ENCODE measurements around the gene DBN1.
"Not testable (repeated sequence)": the region's sequence is repeated elsewhere in the genome, so short reads cannot be mapped to it uniquely, and the experiment has no call there.

DBN1 gene

DNA sequence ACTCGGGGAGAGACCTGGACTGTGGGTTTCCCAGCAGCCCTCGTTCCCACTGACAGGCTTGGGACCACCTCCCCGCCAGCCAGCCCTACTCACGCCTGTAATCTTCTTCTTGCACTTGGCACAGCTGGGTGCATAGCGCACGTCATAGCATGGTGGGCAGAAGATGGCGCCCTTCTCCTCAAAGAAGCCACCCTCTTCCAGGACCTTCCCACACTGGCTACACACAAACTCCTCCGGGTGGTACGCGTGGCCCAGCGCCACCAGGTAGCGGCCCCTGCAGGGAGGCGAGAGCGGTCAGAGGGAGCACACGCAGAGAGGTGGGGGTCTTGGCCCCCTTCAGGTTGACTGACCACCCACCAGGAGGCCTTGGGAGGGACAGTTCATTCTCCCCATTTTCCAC, 14.5 kb upstream of the DBN1 start:
- no peak for DNase-seq (ENCODE audit: low spot score)
- ChIA-PET POLR2A (ENCODE audit: low non-redundant PET) (no interaction called here), CTCF (interaction anchor here (1.1 kb wide), 1 partner anchor 84 kb away, joined by 5 read pairs; no protein-coding TSS in a partner anchor)
- peak overlapping the region; percentile 96 for H3K27ac ChIP-seq
- TF ChIP-seq CTCF (conservative IDR thresholded peaks at IDR 0.05; ENCODE audit: low read depth) = no peak

GRCh38 chr5:177487144-177487543, 13.7 kb upstream of the DBN1 start:
- ChIA-PET POLR2A (ENCODE audit: low non-redundant PET) (no interaction called here), CTCF (no interaction called here)
- TF ChIP-seq CTCF (conservative IDR thresholded peaks at IDR 0.05; ENCODE audit: low read depth) = no peak
- peak overlapping the region; percentile 96 for H3K27ac ChIP-seq
- no peak for DNase-seq (ENCODE audit: low spot score)

DNA sequence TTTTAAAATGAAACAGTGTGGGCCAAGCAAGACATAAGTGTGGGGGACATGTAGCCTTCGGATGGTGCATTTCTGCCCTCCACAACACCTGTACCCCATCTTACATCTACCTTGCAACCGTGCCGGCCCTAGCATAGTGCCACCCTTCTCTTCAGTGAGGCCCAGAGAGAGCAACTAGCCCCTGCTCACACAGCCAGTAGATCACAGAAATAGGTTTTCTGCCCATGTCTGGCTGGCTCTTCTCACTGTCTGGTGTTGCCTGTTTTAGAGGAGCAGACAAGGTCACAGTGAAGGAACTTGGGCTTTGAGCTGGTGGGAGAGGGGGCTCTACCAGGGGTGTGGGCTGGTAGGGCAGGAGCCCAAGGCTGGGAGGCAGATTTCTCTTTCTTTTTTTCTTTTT, 12.8 kb upstream of the DBN1 start:
- no peak for DNase-seq (ENCODE audit: low spot score)
- CTCF ChIA-PET = interaction anchor here (0.5 kb wide), 1 partner anchor 121 kb away, joined by 3 read pairs; no protein-coding TSS in a partner anchor
- peak overlapping the region; percentile 29 for H3K27ac ChIP-seq
- POLR2A ChIA-PET (ENCODE audit: low non-redundant PET) = no interaction called here
- TF ChIP-seq CTCF (conservative IDR thresholded peaks at IDR 0.05; ENCODE audit: low read depth) = no peak

GRCh38 chr5:177485753-177486152, 12.3 kb upstream of the DBN1 start:
- CTCF ChIA-PET = interaction anchor here (0.5 kb wide), 2 partner anchors 122 to 222 kb away, joined by 3 to 4 read pairs; no protein-coding TSS in a partner anchor
- DNase-seq (ENCODE audit: low spot score); POLR2A ChIA-PET (ENCODE audit: low non-redundant PET): not testable (repeated sequence)
- peak overlapping the region; percentile 82 for H3K27ac ChIP-seq

GRCh38 chr5:177484902-177485549, 11.6 kb upstream of the DBN1 start:
- TF ChIP-seq CTCF (conservative IDR thresholded peaks at IDR 0.05; ENCODE audit: low read depth) = no peak
- DNase-seq (ENCODE audit: low spot score) = no peak
- peak overlapping the region; percentile 82 for H3K27ac ChIP-seq
- POLR2A ChIA-PET (ENCODE audit: low non-redundant PET) = no interaction called here
- CTCF ChIA-PET = interaction anchor here (0.5 kb wide), 1 partner anchor 221 kb away, joined by 4 read pairs; no protein-coding TSS in a partner anchor

DNA sequence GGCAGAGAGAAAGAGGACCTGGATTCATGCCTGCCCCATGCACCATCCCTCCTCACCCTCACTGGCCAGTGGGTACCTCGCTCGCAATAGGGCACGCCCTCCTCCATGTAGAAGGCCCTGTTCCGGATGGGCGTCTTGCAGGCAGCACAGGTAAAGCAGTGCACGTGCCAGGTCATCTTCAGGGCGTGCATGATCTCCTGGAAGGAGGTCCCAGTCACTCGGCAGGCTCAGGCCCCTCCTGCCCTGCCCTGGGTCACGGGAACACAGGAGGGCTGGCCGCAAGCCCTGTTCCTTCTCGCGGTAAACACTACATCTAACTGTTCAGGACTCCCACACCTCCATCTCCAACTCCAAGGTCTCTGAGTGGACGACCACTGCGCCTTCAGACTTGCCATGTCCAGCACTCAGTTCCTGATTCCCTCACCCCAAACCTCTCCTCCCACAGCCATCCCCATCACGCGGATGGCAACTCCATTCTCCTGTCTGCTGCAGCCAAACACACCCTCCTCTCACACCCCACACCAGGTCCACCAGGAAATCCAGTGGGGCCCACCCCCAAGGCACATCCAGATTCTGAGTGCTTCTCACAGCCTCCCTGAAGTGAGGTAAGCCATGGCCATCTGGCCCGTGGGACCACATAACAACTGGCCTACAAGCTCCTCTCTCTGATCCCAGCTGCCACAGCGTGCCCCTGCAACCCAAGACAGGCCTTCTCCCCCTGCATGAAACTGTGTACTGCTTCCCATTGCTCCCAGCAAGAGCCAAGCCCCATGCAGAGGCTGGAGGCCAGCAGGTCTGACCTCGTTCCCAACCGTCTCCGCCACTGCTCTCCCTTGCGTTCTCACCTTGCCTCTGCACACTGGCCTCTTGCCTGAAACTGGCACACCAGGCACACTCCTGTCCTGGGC, 10.8 kb upstream of the DBN1 start:
- no peak for DNase-seq (ENCODE audit: low spot score)
- TF ChIP-seq CTCF (conservative IDR thresholded peaks at IDR 0.05; ENCODE audit: low read depth) = no peak
- ChIA-PET CTCF (no interaction called here), POLR2A (ENCODE audit: low non-redundant PET) (no interaction called here)
- peak overlapping the region; percentile 82 for H3K27ac ChIP-seq

GRCh38 chr5:177483042-177483441, 9.6 kb upstream of the DBN1 start:
- POLR2A ChIA-PET (ENCODE audit: low non-redundant PET) = no interaction called here

More at GRCh38 chr5:177483042-177483441, 9.6 kb upstream of the DBN1 start:
- TF ChIP-seq CTCF (conservative IDR thresholded peaks at IDR 0.05; ENCODE audit: low read depth) = no peak
- DNase-seq (ENCODE audit: low spot score) = no peak
- peak overlapping the region; percentile 82 for H3K27ac ChIP-seq
- CTCF ChIA-PET = no interaction called here

Data from RWPE1 (cell line).